Measurements from ENCODE around the gene TUBB4A.
"Not testable (repeated sequence)": the region's sequence is repeated elsewhere in the genome, so short reads cannot be mapped to it uniquely, and the experiment has no call there.

DNA sequence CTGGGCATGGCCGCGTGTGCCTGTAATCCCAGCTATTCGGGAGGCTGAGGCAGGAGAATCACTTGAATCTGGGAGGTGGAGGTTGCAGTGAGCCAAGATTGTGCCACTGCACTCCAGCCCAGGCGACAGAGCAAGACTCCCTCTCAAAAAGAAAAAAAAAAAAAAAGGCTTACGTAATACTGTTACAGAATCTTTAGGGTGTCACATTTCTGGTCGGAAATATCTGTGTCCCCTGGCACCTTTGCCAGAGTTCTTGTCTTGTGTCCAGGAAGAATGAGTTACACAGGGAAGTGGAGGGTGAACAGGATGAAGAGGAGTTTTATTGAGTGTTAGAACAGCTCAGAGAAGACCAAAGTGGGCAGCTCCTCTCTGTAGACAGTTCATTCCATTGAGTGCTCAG is 48.6 kb upstream of the TUBB4A start:
- TF ChIP-seq, protein P1, sequence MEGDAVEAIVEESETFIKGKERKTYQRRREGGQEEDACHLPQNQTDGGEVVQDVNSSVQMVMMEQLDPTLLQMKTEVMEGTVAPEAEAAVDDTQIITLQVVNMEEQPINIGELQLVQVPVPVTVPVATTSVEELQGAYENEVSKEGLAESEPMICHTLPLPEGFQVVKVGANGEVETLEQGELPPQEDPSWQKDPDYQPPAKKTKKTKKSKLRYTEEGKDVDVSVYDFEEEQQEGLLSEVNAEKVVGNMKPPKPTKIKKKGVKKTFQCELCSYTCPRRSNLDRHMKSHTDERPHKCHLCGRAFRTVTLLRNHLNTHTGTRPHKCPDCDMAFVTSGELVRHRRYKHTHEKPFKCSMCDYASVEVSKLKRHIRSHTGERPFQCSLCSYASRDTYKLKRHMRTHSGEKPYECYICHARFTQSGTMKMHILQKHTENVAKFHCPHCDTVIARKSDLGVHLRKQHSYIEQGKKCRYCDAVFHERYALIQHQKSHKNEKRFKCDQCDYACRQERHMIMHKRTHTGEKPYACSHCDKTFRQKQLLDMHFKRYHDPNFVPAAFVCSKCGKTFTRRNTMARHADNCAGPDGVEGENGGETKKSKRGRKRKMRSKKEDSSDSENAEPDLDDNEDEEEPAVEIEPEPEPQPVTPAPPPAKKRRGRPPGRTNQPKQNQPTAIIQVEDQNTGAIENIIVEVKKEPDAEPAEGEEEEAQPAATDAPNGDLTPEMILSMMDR (conservative IDR thresholded peaks at IDR 0.05 in 1 of 2, IDR thresholded peaks at IDR 0.05 in 1 of 2; ENCODE audit: low read depth in 1 of 2, low read length in 2 of 2), result not testable (repeated sequence)
- not testable (repeated sequence) for TF ChIP-seq EZH2 (IDR thresholded peaks at IDR 0.05; ENCODE audit: low read length, missing control alignments)

Measured in fibroblast of lung (primary cell).